Glutamatergic neuron (in vitro differentiated cells): ENCODE data around the gene TSPAN5. TPM values are rescaled to one million over a fixed set of nuclear protein-coding genes. Genes with fewer than 3 reads are reported as not detected.

Experiments
- DNase-seq: peaks from one replicate; pipeline ENCODE4 v3.0.0; 2022
- H3K27ac Mint-ChIP-seq: one replicate; pipeline ENCODE4 v1.8.0; 2020; ENCODE audit warnings: mild to moderate bottlenecking, mixed read lengths, inconsistent platforms; ENCODE audit not compliant: unreplicated experiment
- H3K27me3 Mint-ChIP-seq: one replicate; pipeline ENCODE4 v1.8.0; 2020; ENCODE audit warnings: mild to moderate bottlenecking, moderate library complexity, mixed read lengths, inconsistent platforms; ENCODE audit not compliant: unreplicated experiment
- H3K36me3 Mint-ChIP-seq: one replicate; pipeline ENCODE4 v1.8.0; 2020; ENCODE audit warnings: mild to moderate bottlenecking, mixed read lengths, inconsistent platforms; ENCODE audit not compliant: unreplicated experiment
- H3K4me1 Mint-ChIP-seq: one replicate; pipeline ENCODE4 v1.8.0; 2020; ENCODE audit warnings: mild to moderate bottlenecking, low read depth, mixed read lengths, inconsistent platforms; ENCODE audit not compliant: unreplicated experiment
- H3K4me3 Mint-ChIP-seq: one replicate; pipeline ENCODE4 v1.8.0; 2020; ENCODE audit warnings: mild to moderate bottlenecking, mixed read lengths, inconsistent platforms; ENCODE audit not compliant: unreplicated experiment
- H3K9me3 Mint-ChIP-seq: one replicate; pipeline ENCODE4 v1.8.0; 2020; ENCODE audit warnings: mild to moderate bottlenecking, moderate library complexity, mixed read lengths, inconsistent platforms; ENCODE audit not compliant: unreplicated experiment
- CTCF ChIP-seq: fragments of 200-600 bp; sonication (generic); IDR thresholded peaks from one replicate; pipeline ENCODE4 v1.5.0; 2021; ENCODE audit not compliant: partially characterized antibody, unreplicated experiment
- total RNA-seq: library from RNA; stranded (reverse); fragmentation: NEBNext Ultra II Directional; extraction: Animal tissue kit (Norgen Biotek cat#: 25700); gene quantifications from one replicate; pipeline ENCODE4 v1.2.1, GENCODE V29; 2021; ENCODE audit not compliant: unreplicated experiment

Gene TSPAN5
- total RNA-seq, 1 donor from 2014 or later = 40.5 TPM

- no peak overlapping the region for H3K4me3 Mint-ChIP-seq
- H3K27me3 Mint-ChIP-seq = no peaks in the 10 kb centered on the region
- no peak for DNase-seq
- H3K4me1 Mint-ChIP-seq = no peaks in the 10 kb centered on the region
- no peaks in the 10 kb centered on the region for H3K36me3 Mint-ChIP-seq
- no peaks in the 10 kb centered on the region for H3K9me3 Mint-ChIP-seq
- H3K27ac Mint-ChIP-seq = no peak overlapping the region
- no peak for TF ChIP-seq CTCF
Observed at GRCh38 chr4:98476891-98477290, 181.5 kb downstream of the TSPAN5 start.

- H3K27me3 Mint-ChIP-seq = no peaks in the 10 kb centered on the region
- H3K27ac Mint-ChIP-seq = no peak overlapping the region
- TF ChIP-seq CTCF = no peak
- no peak for DNase-seq
- peaks cover 3% of the 10 kb centered on the region for H3K4me1 Mint-ChIP-seq
- H3K9me3 Mint-ChIP-seq = no peaks in the 10 kb centered on the region
- H3K36me3 Mint-ChIP-seq = no peaks in the 10 kb centered on the region
- H3K4me3 Mint-ChIP-seq = no peak overlapping the region
Observed at GRCh38 chr4:98474408-98474844, 184.0 kb downstream of the TSPAN5 start.

GRCh38 chr4:98473046-98473445 lies 185.4 kb downstream of the TSPAN5 start:
- Mint-ChIP-seq H3K4me3 (no peak overlapping the region), H3K27ac (no peak overlapping the region)

GRCh38 chr4:98470831-98471230 lies 187.6 kb downstream of the TSPAN5 start:
- Mint-ChIP-seq H3K4me3 (no peak overlapping the region), H3K9me3 (peaks cover 4% of the 10 kb centered on the region), H3K36me3 (no peaks in the 10 kb centered on the region), H3K27ac (no peak overlapping the region), H3K27me3 (no peaks in the 10 kb centered on the region), H3K4me1 (peaks cover 7% of the 10 kb centered on the region)
- no peak for TF ChIP-seq CTCF
- DNase-seq = no peak

More at GRCh38 chr4:98473046-98473445, 185.4 kb downstream of the TSPAN5 start:
- H3K27me3 Mint-ChIP-seq = no peaks in the 10 kb centered on the region
- no peaks in the 10 kb centered on the region for H3K36me3 Mint-ChIP-seq
- H3K9me3 Mint-ChIP-seq = no peaks in the 10 kb centered on the region
- TF ChIP-seq CTCF = no peak
- peaks cover 7% of the 10 kb centered on the region for H3K4me1 Mint-ChIP-seq
- DNase-seq = no peak

- H3K9me3 Mint-ChIP-seq = peaks cover 4% of the 10 kb centered on the region
- H3K27ac Mint-ChIP-seq = no peak overlapping the region
- no peaks in the 10 kb centered on the region for H3K36me3 Mint-ChIP-seq
- DNase-seq = no peak
- no peaks in the 10 kb centered on the region for H3K27me3 Mint-ChIP-seq
- no peak overlapping the region for H3K4me3 Mint-ChIP-seq
- H3K4me1 Mint-ChIP-seq = peaks cover 7% of the 10 kb centered on the region
- no peak for TF ChIP-seq CTCF
Observed at GRCh38 chr4:98470366-98470765, 188.0 kb downstream of the TSPAN5 start.
